Measurements from ENCODE around the gene MAN2A2. TPM values are rescaled to one million over a fixed set of nuclear protein-coding genes. Genes with fewer than 3 reads are reported as not detected.
"Not testable (repeated sequence)": the region's sequence is repeated elsewhere in the genome, so short reads cannot be mapped to it uniquely, and the experiment has no call there.

The MAN2A2 gene
- total and polyA plus RNA-seq, 2 experiments from 2014 or later, result 4.3 to 7.7 TPM

GRCh38 chr15:90917569-90917968, 14.5 kb downstream of the MAN2A2 start:
- 90 to 93% methylated on average over 12 of the region's 12 CpGs for WGBS, 2 experiments (ENCODE audit: low coverage in 1 of 2, low lambda C conversion rate in 2 of 2, missing lambda C conversion rate in 2 of 2)
- no peak overlapping the region for H3K4me3 ChIP-seq
- H2AFZ ChIP-seq, result no peak overlapping the region
- no peaks in the 10 kb centered on the region for H3K9me2 ChIP-seq (ENCODE audit: insufficient read depth)
- H4K20me1 ChIP-seq (ENCODE audit: insufficient read depth), result no peaks in the 10 kb centered on the region
- DNase-seq, result no peak
- no peak overlapping the region for H3K27ac ChIP-seq
- no peak overlapping the region for H3K9ac ChIP-seq
- no peak for TF ChIP-seq EZH2phosphoT487 (IDR thresholded peaks at IDR 0.05; ENCODE audit: insufficient read depth, low read depth)
- TF ChIP-seq EZH2 (IDR thresholded peaks at IDR 0.05; ENCODE audit: insufficient read depth, poor library complexity, severe bottlenecking), result no peak
- no peak overlapping the region for H3K4me2 ChIP-seq (ENCODE audit: unreplicated experiment)
- H3F3A ChIP-seq (ENCODE audit: insufficient read depth), result no peaks in the 10 kb centered on the region
- no peaks in the 10 kb centered on the region for H3K4me1 ChIP-seq (ENCODE audit: insufficient read depth)
- H3K36me3 ChIP-seq (ENCODE audit: low read depth), result no peaks in the 10 kb centered on the region
- in situ Hi-C loops (cut with MboI), result no loop called here
- no peaks in the 10 kb centered on the region for H3K9me3 ChIP-seq (ENCODE audit: low read depth)
- H3K79me2 ChIP-seq (ENCODE audit: insufficient read depth), result no peaks in the 10 kb centered on the region
- no peaks in the 10 kb centered on the region for H3K27me3 ChIP-seq (replicated peaks; ENCODE audit: insufficient read depth)

GRCh38 chr15:90918034-90918788, 15.1 kb downstream of the MAN2A2 start:
- H3K4me3 ChIP-seq, result no peak overlapping the region
- H3K9me3 ChIP-seq (ENCODE audit: low read depth), result no peaks in the 10 kb centered on the region
- no peak overlapping the region for H2AFZ ChIP-seq
- TF ChIP-seq EZH2phosphoT487 (IDR thresholded peaks at IDR 0.05; ENCODE audit: insufficient read depth, low read depth) (no peak), EZH2 (IDR thresholded peaks at IDR 0.05; ENCODE audit: insufficient read depth, poor library complexity, severe bottlenecking) (no peak)
- 94 to 99% methylated on average over 23 of the region's 23 CpGs for WGBS, 2 experiments (ENCODE audit: low coverage in 1 of 2, low lambda C conversion rate in 2 of 2, missing lambda C conversion rate in 2 of 2)
- no peaks in the 10 kb centered on the region for H3K36me3 ChIP-seq (ENCODE audit: low read depth)
- no peaks in the 10 kb centered on the region for H3K9me2 ChIP-seq (ENCODE audit: insufficient read depth)
- no peak overlapping the region for H3K9ac ChIP-seq
- H3K27ac ChIP-seq, result no peak overlapping the region
- H4K20me1 ChIP-seq (ENCODE audit: insufficient read depth), result no peaks in the 10 kb centered on the region
- H3K27me3 ChIP-seq (replicated peaks; ENCODE audit: insufficient read depth), result no peaks in the 10 kb centered on the region
- no peaks in the 10 kb centered on the region for H3K4me1 ChIP-seq (ENCODE audit: insufficient read depth)
- no peaks in the 10 kb centered on the region for H3K79me2 ChIP-seq (ENCODE audit: insufficient read depth)
- H3F3A ChIP-seq (ENCODE audit: insufficient read depth), result no peaks in the 10 kb centered on the region
- in situ Hi-C loops (cut with MboI), result no loop called here
- no peak for DNase-seq
- H3K4me2 ChIP-seq (ENCODE audit: unreplicated experiment), result no peak overlapping the region

DNA sequence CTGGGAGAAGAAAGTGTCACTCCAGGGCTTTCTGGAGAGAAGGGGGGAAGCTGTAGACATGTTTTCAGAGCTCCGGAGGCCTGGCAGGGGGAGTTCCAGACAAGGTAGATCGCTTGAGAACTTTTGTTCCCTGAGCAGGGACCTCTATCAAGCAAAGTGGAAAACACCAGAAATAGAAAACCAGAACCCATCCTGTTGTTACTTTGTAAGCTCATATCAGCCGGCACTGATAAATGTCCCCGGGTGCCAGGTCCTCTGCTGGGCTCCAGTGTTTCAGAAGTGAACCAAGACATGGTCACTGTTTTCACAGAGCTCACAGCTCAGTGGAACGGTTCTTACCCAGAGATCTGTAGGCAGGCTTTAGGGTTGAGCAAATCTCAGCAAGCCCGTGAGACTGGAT, 15.7 kb downstream of the MAN2A2 start:
- H3K36me3 ChIP-seq (ENCODE audit: low read depth), result no peaks in the 10 kb centered on the region
- TF ChIP-seq EZH2 (IDR thresholded peaks at IDR 0.05; ENCODE audit: insufficient read depth, poor library complexity, severe bottlenecking), result no peak
- TF ChIP-seq EZH2phosphoT487 (IDR thresholded peaks at IDR 0.05; ENCODE audit: insufficient read depth, low read depth), result no peak
- no peak overlapping the region for H3K4me3 ChIP-seq
- H3K4me1 ChIP-seq (ENCODE audit: insufficient read depth), result no peaks in the 10 kb centered on the region
- H3K9me2 ChIP-seq (ENCODE audit: insufficient read depth), result no peaks in the 10 kb centered on the region
- H2AFZ ChIP-seq, result no peak overlapping the region
- H3K9ac ChIP-seq, result no peak overlapping the region
- H3K4me2 ChIP-seq (ENCODE audit: unreplicated experiment), result no peak overlapping the region
- H3F3A ChIP-seq (ENCODE audit: insufficient read depth), result no peaks in the 10 kb centered on the region
- no peaks in the 10 kb centered on the region for H3K27me3 ChIP-seq (replicated peaks; ENCODE audit: insufficient read depth)
- no peak overlapping the region for H3K27ac ChIP-seq
- no peaks in the 10 kb centered on the region for H3K9me3 ChIP-seq (ENCODE audit: low read depth)
- WGBS, 2 experiments (ENCODE audit: low coverage in 1 of 2, low lambda C conversion rate in 2 of 2, missing lambda C conversion rate in 2 of 2), result 92 to 97% methylated on average over 6 of the region's 6 CpGs
- no peaks in the 10 kb centered on the region for H4K20me1 ChIP-seq (ENCODE audit: insufficient read depth)
- no peak for DNase-seq
- no peaks in the 10 kb centered on the region for H3K79me2 ChIP-seq (ENCODE audit: insufficient read depth)
- in situ Hi-C loops (cut with MboI), result no loop called here

DNA sequence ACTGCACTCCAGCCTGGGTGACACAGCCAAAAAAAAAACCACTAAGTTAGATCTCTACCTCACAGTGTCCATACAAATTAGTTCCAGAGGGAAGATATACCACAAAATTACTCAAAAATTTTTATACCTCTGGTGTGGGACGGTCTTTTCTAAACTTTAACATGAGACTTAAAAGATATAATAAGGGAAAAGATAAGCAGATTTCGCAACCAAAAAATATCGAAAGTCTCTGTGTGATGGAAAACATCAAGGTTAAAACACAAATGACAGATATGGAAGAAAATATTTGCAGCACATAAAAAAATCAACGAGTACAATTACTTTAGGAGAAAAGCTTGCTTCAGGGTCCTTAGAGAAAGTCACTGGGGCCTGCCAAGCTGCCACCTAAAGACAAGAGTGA, 18.8 kb downstream of the MAN2A2 start:
- Histone ChIP-seq H3K36me3 (ENCODE audit: low read depth) (no peaks in the 10 kb centered on the region), H4K20me1 (ENCODE audit: insufficient read depth) (no peaks in the 10 kb centered on the region), H3K79me2 (ENCODE audit: insufficient read depth) (no peaks in the 10 kb centered on the region), H3F3A (ENCODE audit: insufficient read depth) (no peaks in the 10 kb centered on the region), H3K4me1 (ENCODE audit: insufficient read depth) (no peaks in the 10 kb centered on the region), H3K9me2 (ENCODE audit: insufficient read depth) (no peaks in the 10 kb centered on the region), H3K27me3 (replicated peaks; ENCODE audit: insufficient read depth) (no peaks in the 10 kb centered on the region), H3K4me2 (ENCODE audit: unreplicated experiment) (no peak overlapping the region), H3K9ac (no peak overlapping the region), H2AFZ (no peak overlapping the region), H3K9me3 (ENCODE audit: low read depth) (no peaks in the 10 kb centered on the region), H3K4me3 (no peak overlapping the region), H3K27ac (no peak overlapping the region)
- no peak for TF ChIP-seq EZH2phosphoT487 (IDR thresholded peaks at IDR 0.05; ENCODE audit: insufficient read depth, low read depth)
- no peak for TF ChIP-seq EZH2 (IDR thresholded peaks at IDR 0.05; ENCODE audit: insufficient read depth, poor library complexity, severe bottlenecking)
- WGBS, 2 experiments (ENCODE audit: low coverage in 1 of 2, low lambda C conversion rate in 2 of 2, missing lambda C conversion rate in 2 of 2), result 95 to 96% methylated on average over 4 of the region's 4 CpGs
- in situ Hi-C loops (cut with MboI), result no loop called here
- no peak for DNase-seq

DNA sequence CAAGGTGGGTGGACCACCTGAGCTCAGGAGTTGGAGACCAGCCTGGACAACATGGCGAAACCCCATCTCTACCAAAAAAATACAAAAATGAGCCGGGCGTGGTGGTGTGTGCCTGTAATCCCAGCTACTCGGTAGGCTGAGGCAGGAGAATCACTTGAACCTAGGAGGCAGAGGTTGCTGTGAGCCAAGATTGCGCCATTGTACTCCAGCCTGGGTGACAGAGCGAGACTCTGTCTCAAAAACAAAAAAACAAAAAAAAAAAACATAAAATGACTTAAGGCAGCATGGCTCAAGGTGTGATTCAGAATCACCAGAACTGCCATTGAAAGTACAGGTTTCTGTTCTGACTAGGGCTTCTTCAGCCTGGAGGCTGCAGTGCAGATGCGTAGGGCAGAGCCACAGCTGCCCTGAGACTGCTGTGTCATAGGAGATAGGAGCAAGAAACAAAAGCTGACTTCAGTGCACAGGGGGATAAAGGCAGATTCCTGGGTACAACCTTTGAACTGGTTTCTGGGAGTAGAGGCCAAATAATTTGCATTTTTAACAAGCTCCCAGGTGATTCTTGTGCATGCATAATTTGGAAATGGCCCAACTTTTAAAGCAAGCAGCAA, 19.7 kb downstream of the MAN2A2 start:
- H2AFZ ChIP-seq; H3K9me3 ChIP-seq (ENCODE audit: low read depth); H4K20me1 ChIP-seq (ENCODE audit: insufficient read depth); H3K79me2 ChIP-seq (ENCODE audit: insufficient read depth); H3K9me2 ChIP-seq (ENCODE audit: insufficient read depth); H3K9ac ChIP-seq; in situ Hi-C loops (cut with MboI); DNase-seq; H3K27ac ChIP-seq; H3K4me2 ChIP-seq (ENCODE audit: unreplicated experiment); H3K36me3 ChIP-seq (ENCODE audit: low read depth); H3K4me3 ChIP-seq; H3K27me3 ChIP-seq (replicated peaks; ENCODE audit: insufficient read depth); H3F3A ChIP-seq (ENCODE audit: insufficient read depth); H3K4me1 ChIP-seq (ENCODE audit: insufficient read depth): not testable (repeated sequence)
- WGBS, 2 experiments (ENCODE audit: low coverage in 1 of 2, low lambda C conversion rate in 2 of 2, missing lambda C conversion rate in 2 of 2), result 88 to 90% methylated on average over 7 of the region's 7 CpGs

Measured in GM23248 (cell line).